Gastroesophageal sphincter (tissue), 4 donors: ENCODE results near the gene PHC2. TPM values are rescaled to one million over a fixed set of nuclear protein-coding genes. Genes with fewer than 3 reads are reported as not detected.

Source experiments
- ATAC-seq: fragments of 150-250 bp; one replicate; pipeline ENCODE4 v1.9.1; 2016; ENCODE audit warnings: mild to moderate bottlenecking, moderate library complexity
- H3K27ac ChIP-seq, 4 donors: fragments of 200-600 bp; sonication (generic) in 3 of 4; 1 replicate in 3 of 4; 2 replicates in 1 of 4; pipeline ENCODE4 v1.5.1; 2016 to 2019
- H3K27me3 ChIP-seq: fragments of 200-600 bp; sonication (generic); one replicate; pipeline ENCODE4 v1.5.1; 2019
- H3K36me3 ChIP-seq, 2 donors: fragments of 200-600 bp; sonication (generic); one replicate each; pipeline ENCODE4 v1.5.1; 2019; ENCODE audit warnings: control low read depth in 1 of 2
- H3K4me1 ChIP-seq, 3 donors: fragments of 200-600 bp; sonication (generic); 1 replicate in 2 of 3; 2 replicates in 1 of 3; pipeline ENCODE4 v1.5.1; 2016 to 2019; ENCODE audit warnings: control low read depth in 2 of 3
- H3K4me3 ChIP-seq, 2 donors: fragments of 200-600 bp; sonication (generic); one replicate each; pipeline ENCODE4 v1.5.1; 2019; ENCODE audit warnings: mild to moderate bottlenecking in 1 of 2, moderate library complexity in 1 of 2
- H3K9me3 ChIP-seq, 3 donors: fragments of 200-600 bp; sonication (generic); one replicate each; pipeline ENCODE4 v1.5.1; 2017 to 2019; ENCODE audit warnings: control low read depth in 2 of 3
- CTCF ChIP-seq, 4 experiments: fragments of 200-600 bp in 2 of 4; fragments of 450-650 bp in 2 of 4; sonication (generic) in 1 of 4; IDR thresholded peaks; one replicate each; pipeline ENCODE4 v1.5.1; 2017 to 2019; ENCODE audit warnings: antibody characterized with exemption in 4 of 4, mild to moderate bottlenecking in 2 of 4, moderate library complexity in 2 of 4
- EP300 ChIP-seq: sonication (generic); formaldehyde crosslinking; IDR thresholded peaks from one replicate; pipeline ENCODE4 v1.6.1; 2017; ENCODE audit warnings: antibody characterized with exemption, mild to moderate bottlenecking
- POLR2A ChIP-seq, 2 donors: fragments of 450-650 bp; IDR thresholded peaks; one replicate each; pipeline ENCODE4 v1.6.1; 2017; ENCODE audit warnings: antibody characterized with exemption in 2 of 2, mild to moderate bottlenecking in 2 of 2, moderate library complexity in 1 of 2
- POLR2AphosphoS5 ChIP-seq: sonication (generic); formaldehyde crosslinking; IDR thresholded peaks from one replicate; pipeline ENCODE4 v1.6.1; 2017; ENCODE audit warnings: antibody characterized with exemption
- WGBS, 2 donors: methylation state at CpG; one replicate each; pipeline ENCODE4 v1.1.5; 2018; ENCODE audit warnings: low coverage in 1 of 2; 5-methylcytosine and 5-hydroxymethylcytosine counted together
- total RNA-seq, 4 donors: library from RNA; depleted of rRNA; stranded (reverse); fragments of >200 nt; gene quantifications; one replicate each; pipeline ENCODE4 v1.1.0, GENCODE V29; 2016

The PHC2 gene
- total RNA-seq, 4 donors from 2014 or later = 99.8 to 223 (median 181) TPM

- H3K9me3 ChIP-seq = no peaks in the 10 kb centered on the region
- H3K27ac ChIP-seq = peak overlapping the region in 3 of 4 donors; percentile 41 to 46 (median 45)
- 46 to 48% methylated on average over 3 to 10 of the region's 14 CpGs for WGBS, 2 donors
- TF ChIP-seq POLR2AphosphoS5 = no peak
- TF ChIP-seq CTCF (IDR thresholded peaks at IDR 0.05) = no peak
- TF ChIP-seq POLR2A (IDR thresholded peaks at IDR 0.05) = no peak
- no peak for TF ChIP-seq EP300
- H3K27me3 ChIP-seq = no peaks in the 10 kb centered on the region
- H3K36me3 ChIP-seq = peaks cover 12 to 72% of the 10 kb centered on the region in 2 donors
- H3K4me1 ChIP-seq = peaks cover 2 to 48% (median 10%) of the 10 kb centered on the region in 3 donors
- ATAC-seq = no peak
- H3K4me3 ChIP-seq = no peak overlapping the region
Observed at GRCh38 chr1:33323663-33324477, 107.0 kb downstream of the PHC2 start.

- no peak for ATAC-seq
- no peaks in the 10 kb centered on the region for H3K9me3 ChIP-seq
- H3K4me1 ChIP-seq = peaks cover 2 to 40% (median 9%) of the 10 kb centered on the region in 3 donors
- no peak overlapping the region for H3K4me3 ChIP-seq
- H3K27me3 ChIP-seq = no peaks in the 10 kb centered on the region
- peaks cover 8 to 64% of the 10 kb centered on the region in 2 donors for H3K36me3 ChIP-seq
- WGBS, 2 donors = 59 to 64% methylated on average over 5 to 10 of the region's 10 CpGs
- TF ChIP-seq POLR2A (IDR thresholded peaks at IDR 0.05) (no peak), EP300 (no peak), CTCF (IDR thresholded peaks at IDR 0.05) (no peak), POLR2AphosphoS5 (no peak)
- peak overlapping the region in 2 of 4 donors; percentile 45 to 46 for H3K27ac ChIP-seq
Observed at GRCh38 chr1:33322870-33323585, 107.9 kb downstream of the PHC2 start.

GRCh38 chr1:33322109-33322508, 108.8 kb downstream of the PHC2 start:
- Histone ChIP-seq H3K9me3 (no peaks in the 10 kb centered on the region), H3K36me3 (peaks cover 8 to 55% of the 10 kb centered on the region in 2 donors), H3K27ac (no peak overlapping the region), H3K27me3 (no peaks in the 10 kb centered on the region), H3K4me1 (peaks cover 0 to 30% (median 0%) of the 10 kb centered on the region in 3 donors), H3K4me3 (no peak overlapping the region)
- WGBS, 2 donors = 76% methylated on average over 6 of the region's 6 CpGs; no CpG with 5 or more reads in 1 of the 2 donors
- TF ChIP-seq CTCF (IDR thresholded peaks at IDR 0.05) = no peak
- no peak for TF ChIP-seq POLR2AphosphoS5
- no peak for TF ChIP-seq EP300
- no peak for TF ChIP-seq POLR2A (IDR thresholded peaks at IDR 0.05)
- no peak for ATAC-seq

GRCh38 chr1:33321178-33321577, 109.7 kb downstream of the PHC2 start:
- TF ChIP-seq POLR2AphosphoS5 = no peak
- no peak for TF ChIP-seq EP300
- no peak for TF ChIP-seq CTCF (IDR thresholded peaks at IDR 0.05)
- no peaks in the 10 kb centered on the region for H3K27me3 ChIP-seq
- H3K27ac ChIP-seq = no peak overlapping the region
- no peak overlapping the region for H3K4me3 ChIP-seq
- ATAC-seq = no peak
- WGBS, 2 donors = 100% methylated on average over 1 of the region's 5 CpGs
- H3K9me3 ChIP-seq = no peaks in the 10 kb centered on the region
- peaks cover 0 to 21% (median 0%) of the 10 kb centered on the region in 3 donors for H3K4me1 ChIP-seq
- H3K36me3 ChIP-seq = peaks cover 3 to 45% of the 10 kb centered on the region in 2 donors
